ENCODE data around the gene ALDH2. TPM values are rescaled to one million over a fixed set of nuclear protein-coding genes. Genes with fewer than 3 reads are reported as not detected.
A peak's percentile ranks its signal among the peaks of the same experiment; 100 is the strongest.

ALDH2 gene
- total and polyA plus RNA-seq, 10 of the 15 experiments (the other 5 are each of a cell fraction or from before 2014, with no cell fraction given): 1.4 to 16.4 (median 8.7) TPM

DNA sequence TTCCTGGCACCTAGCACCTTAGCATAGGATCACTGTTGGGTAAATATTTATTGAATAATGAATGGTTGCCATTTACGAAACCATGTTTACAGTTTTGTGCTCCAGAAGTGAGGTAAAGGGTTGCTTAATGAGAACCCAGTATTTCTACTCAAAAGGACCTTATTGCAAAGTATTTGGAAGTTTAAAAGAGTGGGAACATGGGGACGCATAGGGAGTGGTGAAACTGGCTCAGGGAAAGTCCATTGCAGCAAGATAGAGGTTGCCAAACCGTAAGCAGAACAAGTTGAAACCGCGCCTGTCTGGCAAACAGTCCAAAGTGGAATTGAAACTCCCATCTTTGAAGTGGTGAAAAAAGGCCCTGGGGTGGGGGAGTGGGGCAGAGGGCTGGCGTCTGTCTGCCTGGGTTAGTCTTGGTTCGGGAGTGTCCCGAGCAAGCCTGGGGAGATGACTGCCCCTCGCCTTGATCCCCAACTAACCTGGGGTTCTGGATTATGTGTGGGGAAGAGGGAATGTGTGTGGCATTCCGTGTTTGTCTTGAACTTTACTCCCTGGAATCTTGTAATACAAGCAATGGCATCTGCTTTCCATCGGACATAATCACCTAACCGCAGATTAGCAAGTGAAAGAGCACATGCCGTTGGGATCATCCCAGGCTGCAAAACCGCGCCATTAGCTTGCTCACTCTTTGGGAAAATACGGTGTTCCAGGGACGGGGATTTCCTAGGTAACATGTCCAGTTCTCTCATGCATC, 7.2 kb downstream of the ALDH2 start (continued):
- TF ChIP-seq MEF2B (IDR thresholded peaks at IDR 0.05; ENCODE audit: partially characterized antibody, poor library complexity, severe bottlenecking) (peak; percentile 49), NFIC (IDR thresholded peaks at IDR 0.05; ENCODE audit: low read depth, low read length) (peak; percentile 64), KLF5 (IDR thresholded peaks at IDR 0.05; ENCODE audit: partially characterized antibody) (no peak), MXI1 (IDR thresholded peaks at IDR 0.05; ENCODE audit: low read depth, low read length) (no peak), EP300 (IDR thresholded peaks at IDR 0.05; ENCODE audit: borderline replicate concordance in 1 of 2, control insufficient read depth in 1 of 2, low read depth in 2 of 2, low read length in 2 of 2) (peak; percentile 65 to 76; a peak in 2 of 4 replicates), SUZ12 (IDR thresholded peaks at IDR 0.05; ENCODE audit: unreplicated experiment) (no peak), HDGF (IDR thresholded peaks at IDR 0.05) (no peak), ZNF217 (IDR thresholded peaks at IDR 0.05) (peak; percentile 61; the same call in 1 of the 2 replicates), SPI1 (IDR thresholded peaks at IDR 0.05; ENCODE audit: borderline replicate concordance, insufficient read depth, low read depth, low read length) (peak; percentile 87), HCFC1 (IDR thresholded peaks at IDR 0.05; ENCODE audit: low read length) (no peak)
- TF ChIP-seq, protein P1, sequence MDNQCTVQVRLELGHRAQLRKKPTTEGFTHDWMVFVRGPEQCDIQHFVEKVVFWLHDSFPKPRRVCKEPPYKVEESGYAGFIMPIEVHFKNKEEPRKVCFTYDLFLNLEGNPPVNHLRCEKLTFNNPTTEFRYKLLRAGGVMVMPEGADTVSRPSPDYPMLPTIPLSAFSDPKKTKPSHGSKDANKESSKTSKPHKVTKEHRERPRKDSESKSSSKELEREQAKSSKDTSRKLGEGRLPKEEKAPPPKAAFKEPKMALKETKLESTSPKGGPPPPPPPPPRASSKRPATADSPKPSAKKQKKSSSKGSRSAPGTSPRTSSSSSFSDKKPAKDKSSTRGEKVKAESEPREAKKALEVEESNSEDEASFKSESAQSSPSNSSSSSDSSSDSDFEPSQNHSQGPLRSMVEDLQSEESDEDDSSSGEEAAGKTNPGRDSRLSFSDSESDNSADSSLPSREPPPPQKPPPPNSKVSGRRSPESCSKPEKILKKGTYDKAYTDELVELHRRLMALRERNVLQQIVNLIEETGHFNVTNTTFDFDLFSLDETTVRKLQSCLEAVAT (IDR thresholded peaks at IDR 0.05): peak; percentile 77

Measured in GM12878 (cell line).